OCI-LY1 (cell line): Measurements from ENCODE around the gene IQCN.

ENCODE experiments used
- H2AFZ ChIP-seq: fragments of 200-600 bp; sonication (generic), shearing (Covaris generic); 2 replicates; pipeline ENCODE4 v1.6.0; 2014; ENCODE audit warnings: antibody characterized with exemption, mild to moderate bottlenecking, low read length
- H3F3A ChIP-seq: fragments of 200-600 bp; sonication (generic), shearing (Covaris generic); 2 replicates; pipeline ENCODE4 v1.6.0; 2014; ENCODE audit warnings: mild to moderate bottlenecking, antibody characterized with exemption, low read length, moderate library complexity; ENCODE audit not compliant: insufficient read depth
- H3K27ac ChIP-seq: fragments of 200-600 bp; sonication (generic); 2 replicates; pipeline ENCODE4 v1.5.1; 2014; ENCODE audit warnings: low read length, mixed run types, mild to moderate bottlenecking, low read depth; ENCODE audit not compliant: poor library complexity, severe bottlenecking
- H3K27me3 ChIP-seq: fragments of 200-600 bp; sonication (generic); 2 replicates; pipeline ENCODE4 v1.6.0; 2014; ENCODE audit warnings: antibody characterized with exemption, mild to moderate bottlenecking, low read length, moderate library complexity; ENCODE audit not compliant: insufficient read depth
- H3K36me3 ChIP-seq: fragments of 200-600 bp; sonication (generic); 2 replicates; pipeline ENCODE4 v1.6.1; 2014; ENCODE audit warnings: mild to moderate bottlenecking, antibody characterized with exemption, low read length, moderate library complexity, mixed read lengths; ENCODE audit not compliant: insufficient read depth
- H3K4me1 ChIP-seq: fragments of 200-600 bp; sonication (generic); 2 replicates; pipeline ENCODE4 v1.5.1; 2014; ENCODE audit warnings: mild to moderate bottlenecking, low read length, moderate library complexity; ENCODE audit not compliant: insufficient read depth, severe bottlenecking
- H3K4me2 ChIP-seq: fragments of 200-600 bp; sonication (generic), shearing (Covaris generic); 2 replicates; pipeline ENCODE4 v1.6.1; 2014; ENCODE audit warnings: low read length
- H3K4me3 ChIP-seq: fragments of 200-600 bp; sonication (generic); 2 replicates; pipeline ENCODE4 v1.5.1; 2014; ENCODE audit warnings: low read length, low read depth, mild to moderate bottlenecking, mixed read lengths; ENCODE audit not compliant: poor library complexity, severe bottlenecking
- H3K79me2 ChIP-seq: fragments of 200-600 bp; shearing (Covaris generic); 2 replicates; pipeline ENCODE4 v1.6.1; 2016; ENCODE audit warnings: mixed run types, low read length, mixed read lengths; ENCODE audit not compliant: insufficient read depth
- H3K9ac ChIP-seq: fragments of 200-600 bp; sonication (generic), shearing (Covaris generic); 2 replicates; pipeline ENCODE4 v1.6.1; 2014; ENCODE audit warnings: mild to moderate bottlenecking, low read length, mixed read lengths
- H3K9me2 ChIP-seq: fragments of 200-600 bp; sonication (generic), shearing (Covaris generic); 2 replicates; pipeline ENCODE4 v1.6.1; 2014; ENCODE audit warnings: low read depth, mild to moderate bottlenecking, low read length, mixed read lengths
- H3K9me3 ChIP-seq: fragments of 200-600 bp; shearing (Covaris generic); 2 replicates; pipeline ENCODE4 v1.6.1; 2014; ENCODE audit warnings: low read length, mixed read lengths
- H4K20me1 ChIP-seq: fragments of 200-600 bp; sonication (generic), shearing (Covaris generic); 2 replicates; pipeline ENCODE4 v1.6.0; 2016; ENCODE audit warnings: mild to moderate bottlenecking, low read length; ENCODE audit not compliant: insufficient read depth
- EZH2 ChIP-seq: fragments of 200-600 bp; sonication (generic), shearing (Covaris generic); IDR thresholded peaks from 2 replicates; pipeline ENCODE4 v1.8.0; 2017; ENCODE audit warnings: borderline replicate concordance, mixed run types, mild to moderate bottlenecking, antibody characterized with exemption, low read length, moderate library complexity, mixed read lengths
- TF ChIP-seq, protein P1 (sequence below): fragments of 200-600 bp; sonication (generic), shearing (Covaris generic); IDR thresholded peaks from 2 replicates; pipeline ENCODE4 v1.5.1; 2017; ENCODE audit warnings: mild to moderate bottlenecking, antibody characterized with exemption, low read length, moderate library complexity, mixed read lengths

Gene IQCN

GRCh38 chr19:18257503-18258470, 16.5 kb downstream of the IQCN start:
- Histone ChIP-seq H3K27me3 (no peaks in the 10 kb centered on the region), H3K9me3 (no peaks in the 10 kb centered on the region), H3F3A (0 out of 2 replicates have a peak, but pooled peaks cover 5% of the 10 kb centered on the region), H3K27ac (no peak overlapping the region), H3K9ac (no peak overlapping the region), H3K36me3 (peaks cover 12% of the 10 kb centered on the region; the same call in 1 of the 2 replicates), H3K9me2 (no peaks in the 10 kb centered on the region), H4K20me1 (no peaks in the 10 kb centered on the region), H3K4me1 (peaks cover 20% of the 10 kb centered on the region), H2AFZ (no peak overlapping the region), H3K79me2 (no peaks in the 10 kb centered on the region), H3K4me3 (no peak overlapping the region), H3K4me2 (no peak overlapping the region)
- TF ChIP-seq, protein P1, sequence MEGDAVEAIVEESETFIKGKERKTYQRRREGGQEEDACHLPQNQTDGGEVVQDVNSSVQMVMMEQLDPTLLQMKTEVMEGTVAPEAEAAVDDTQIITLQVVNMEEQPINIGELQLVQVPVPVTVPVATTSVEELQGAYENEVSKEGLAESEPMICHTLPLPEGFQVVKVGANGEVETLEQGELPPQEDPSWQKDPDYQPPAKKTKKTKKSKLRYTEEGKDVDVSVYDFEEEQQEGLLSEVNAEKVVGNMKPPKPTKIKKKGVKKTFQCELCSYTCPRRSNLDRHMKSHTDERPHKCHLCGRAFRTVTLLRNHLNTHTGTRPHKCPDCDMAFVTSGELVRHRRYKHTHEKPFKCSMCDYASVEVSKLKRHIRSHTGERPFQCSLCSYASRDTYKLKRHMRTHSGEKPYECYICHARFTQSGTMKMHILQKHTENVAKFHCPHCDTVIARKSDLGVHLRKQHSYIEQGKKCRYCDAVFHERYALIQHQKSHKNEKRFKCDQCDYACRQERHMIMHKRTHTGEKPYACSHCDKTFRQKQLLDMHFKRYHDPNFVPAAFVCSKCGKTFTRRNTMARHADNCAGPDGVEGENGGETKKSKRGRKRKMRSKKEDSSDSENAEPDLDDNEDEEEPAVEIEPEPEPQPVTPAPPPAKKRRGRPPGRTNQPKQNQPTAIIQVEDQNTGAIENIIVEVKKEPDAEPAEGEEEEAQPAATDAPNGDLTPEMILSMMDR: no peak
- no peak for TF ChIP-seq EZH2

- no peaks in the 10 kb centered on the region for H3K27me3 ChIP-seq
- H4K20me1 ChIP-seq: no peaks in the 10 kb centered on the region
- TF ChIP-seq, protein P1: peak; percentile 37; the same call in 1 of the 2 replicates
- no peak for TF ChIP-seq EZH2
- peak overlapping the region; percentile 81 for H3K27ac ChIP-seq
- peaks cover 17% of the 10 kb centered on the region; the same call in 1 of the 2 replicates for H3K36me3 ChIP-seq
- no peak overlapping the region for H3K9ac ChIP-seq
- H2AFZ ChIP-seq: no peak overlapping the region
- peaks cover 20% of the 10 kb centered on the region for H3K4me1 ChIP-seq
- no peak overlapping the region for H3K4me2 ChIP-seq
- H3K4me3 ChIP-seq: no peak overlapping the region
- 0 out of 2 replicates have a peak, but pooled peaks cover 5% of the 10 kb centered on the region for H3F3A ChIP-seq
- no peaks in the 10 kb centered on the region for H3K9me3 ChIP-seq
- H3K9me2 ChIP-seq: no peaks in the 10 kb centered on the region
- no peaks in the 10 kb centered on the region for H3K79me2 ChIP-seq
These were observed 19.4 kb downstream of the IQCN start for GRCh38 chr19:18254546-18255503.

DNA sequence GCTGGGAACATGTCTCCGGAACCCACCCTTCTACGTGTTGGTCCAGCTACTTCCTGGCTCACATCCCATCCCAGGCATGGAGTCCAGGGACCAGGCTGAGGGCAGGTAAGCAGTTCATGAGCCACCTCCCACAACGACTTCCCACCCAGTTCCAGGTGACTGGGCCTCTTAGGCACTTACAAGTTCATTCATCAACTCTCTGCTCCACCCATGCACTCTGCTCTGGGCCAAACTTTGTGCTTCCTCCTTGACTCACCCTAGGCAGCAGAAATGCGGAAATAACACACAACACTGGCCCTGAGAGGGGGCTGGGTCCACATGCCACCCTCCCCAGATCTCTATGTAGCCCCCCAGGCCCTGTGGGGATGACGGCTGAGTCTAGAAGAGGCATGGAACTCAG, 20.5 kb downstream of the IQCN start:
- Histone ChIP-seq H3K4me3 (no peak overlapping the region), H3F3A (0 out of 2 replicates have a peak, but pooled peaks cover 5% of the 10 kb centered on the region), H2AFZ (no peak overlapping the region), H3K27ac (peak overlapping the region; percentile 81), H4K20me1 (no peaks in the 10 kb centered on the region), H3K4me2 (no peak overlapping the region), H3K36me3 (peaks cover 20% of the 10 kb centered on the region; the same call in 1 of the 2 replicates), H3K9me2 (no peaks in the 10 kb centered on the region), H3K27me3 (no peaks in the 10 kb centered on the region), H3K4me1 (peaks cover 20% of the 10 kb centered on the region), H3K79me2 (no peaks in the 10 kb centered on the region), H3K9me3 (no peaks in the 10 kb centered on the region), H3K9ac (no peak overlapping the region)
- TF ChIP-seq, protein P1: no peak
- TF ChIP-seq EZH2: no peak
